GM12878 (cell line): Measurements from ENCODE around the gene DDX10. TPM values are rescaled to one million over a fixed set of nuclear protein-coding genes. Genes with fewer than 3 reads are reported as not detected.

ENCODE experiments used
- ATAC-seq: fragments of 200-7000 bp; cut with Tn5 transposase; 3 replicates; pipeline ENCODE4 v1.9.1; 2020; ENCODE audit warnings: mild to moderate bottlenecking, moderate library complexity
- BruUV-seq: library from RNA; stranded (reverse); fragments of 400-500 nt; replicated peaks from 2 replicates; lab custom pipeline; 2021; lab: Mats Ljungman, UMichigan
- CTCF ChIA-PET: fragments of 300-600 bp; sonication (Branson Sonifier 250); formaldehyde crosslinking; extraction: SDS; loops from one replicate; lab custom pipeline; 2021; ENCODE audit warnings: inconsistent platforms; lab: Yijun Ruan, JAX
- POLR2A ChIA-PET: fragments of 350-600 bp; formaldehyde crosslinking; extraction: SDS; loops from one replicate; lab custom pipeline; 2021; ENCODE audit warnings: inconsistent platforms; lab: Charles Lee
- RAD21 ChIA-PET: fragments of 300-600 bp; sonication (Branson Sonifier 250); formaldehyde crosslinking; loops from one replicate; lab custom pipeline; 2023; ENCODE audit warnings: antibody characterized with exemption; ENCODE audit not compliant: unreplicated experiment; lab: Charles Lee
- SMC1A ChIA-PET: fragments of 300-600 bp; sonication (Branson Sonifier 250); formaldehyde crosslinking; loops from one replicate; lab custom pipeline; 2023; ENCODE audit not compliant: unreplicated experiment, uncharacterized antibody; lab: Charles Lee
- DNase-seq: peaks from one replicate; pipeline ENCODE4 v3.0.0-alpha.2; 2011; ENCODE audit warnings: low read depth, low spot score
- FAIRE-seq: peaks from 3 replicates; lab custom pipeline; 2011; peaks lifted over from hg19 to GRCh38; lab: Jason Lieb, UNC
- H2AFZ ChIP-seq: 2 replicates; pipeline ENCODE4 v1.6.0; 2011; ENCODE audit warnings: low read depth, low read length, control low read depth; ENCODE audit not compliant: control insufficient read depth
- H3K27ac ChIP-seq: 2 replicates; pipeline ENCODE4 v1.5.1; 2011; ENCODE audit warnings: control low read depth; ENCODE audit not compliant: control insufficient read depth, insufficient read depth
- H3K27me3 ChIP-seq, 2 experiments: replicated peaks in 1 of 2; 2 replicates each; pipeline versions ENCODE4 v1.6.0 to v1.6.1; 2011; ENCODE audit warnings: low read length in 1 of 2; ENCODE audit not compliant: control insufficient read depth in 2 of 2, insufficient read depth in 2 of 2
- H3K36me3 ChIP-seq, 2 experiments: 2 replicates each; pipeline ENCODE4 v1.5.1; 2011; ENCODE audit warnings: low read length in 1 of 2; ENCODE audit not compliant: control insufficient read depth in 2 of 2, insufficient read depth in 2 of 2
- H3K4me1 ChIP-seq: 2 replicates; pipeline ENCODE4 v1.6.1; 2011; ENCODE audit warnings: mild to moderate bottlenecking, low read length, moderate library complexity, mixed read lengths; ENCODE audit not compliant: control insufficient read depth, insufficient read depth
- H3K4me2 ChIP-seq: 2 replicates; pipeline ENCODE4 v1.6.0; 2011; ENCODE audit warnings: control low read depth; ENCODE audit not compliant: control insufficient read depth, insufficient read depth
- H3K4me3 ChIP-seq: fragments of 200-600 bp; sonication (generic); 2 replicates; pipeline ENCODE4 v1.5.1; 2016
- H3K79me2 ChIP-seq: 2 replicates; pipeline ENCODE4 v1.6.0; 2011; ENCODE audit warnings: low read length; ENCODE audit not compliant: control insufficient read depth, insufficient read depth
- H3K9ac ChIP-seq: 2 replicates; pipeline ENCODE4 v1.8.0; 2011; ENCODE audit warnings: low read length, control low read depth, mixed read lengths; ENCODE audit not compliant: control insufficient read depth, insufficient read depth
- H3K9me3 ChIP-seq: replicated peaks from 3 replicates; pipeline ENCODE4 v1.5.1; 2011; ENCODE audit warnings: mild to moderate bottlenecking, low read length; ENCODE audit not compliant: control insufficient read depth, insufficient read depth
- H4K20me1 ChIP-seq: 2 replicates; pipeline ENCODE4 v1.6.0; 2011; ENCODE audit not compliant: control insufficient read depth, insufficient read depth
- ASH2L ChIP-seq: fragments of 300-600, 200-600 bp; sonication (generic); IDR thresholded peaks from 2 replicates; pipeline ENCODE4 v1.6.1; 2017; ENCODE audit warnings: low read depth, mild to moderate bottlenecking, borderline replicate concordance
- ATF3 ChIP-seq: IDR thresholded peaks from 2 replicates; pipeline ENCODE4 v1.6.1; 2011; ENCODE audit warnings: low read depth, mild to moderate bottlenecking, low read length, moderate library complexity, borderline replicate concordance; ENCODE audit errors: extremely low read depth
- BACH1 ChIP-seq: fragments of 450-650 bp; IDR thresholded peaks from 2 replicates; pipeline ENCODE4 v1.6.1; 2017; ENCODE audit warnings: mild to moderate bottlenecking, borderline replicate concordance
- BHLHE40 ChIP-seq, 2 experiments: fragments of 450-650 bp in 1 of 2; IDR thresholded peaks; 2 replicates each; pipeline ENCODE4 v1.6.1; 2011 to 2017; ENCODE audit warnings: low read depth in 2 of 2, borderline replicate concordance in 1 of 2, improper control_type of control experiment in 1 of 2, low read length in 1 of 2, mild to moderate bottlenecking in 1 of 2
- CREM ChIP-seq: IDR thresholded peaks from 2 replicates; pipeline ENCODE4 v1.6.1; 2014; ENCODE audit warnings: antibody characterized with exemption, low read depth
- MLLT1 ChIP-seq: fragments of 450-650 bp; IDR thresholded peaks from 2 replicates; pipeline ENCODE4 v1.6.1; 2016; ENCODE audit warnings: mild to moderate bottlenecking
- RBBP5 ChIP-seq: fragments of 200-600 bp; sonication (generic); conservative IDR thresholded peaks from 2 replicates; pipeline ENCODE4 v1.6.1; 2016
- STAT3 ChIP-seq: IDR thresholded peaks from 2 replicates; pipeline ENCODE4 v1.6.1; 2011; ENCODE audit warnings: low read depth, low read length, improper control_type of control experiment
- TAF1 ChIP-seq: IDR thresholded peaks from 2 replicates; pipeline ENCODE4 v1.6.1; 2011; ENCODE audit warnings: mild to moderate bottlenecking, low read depth, low read length, borderline replicate concordance
- TCF12 ChIP-seq: IDR thresholded peaks from 2 replicates; pipeline ENCODE4 v1.6.1; 2011; ENCODE audit warnings: low read depth, mild to moderate bottlenecking, low read length
- ZZZ3 ChIP-seq: IDR thresholded peaks from 2 replicates; pipeline ENCODE4 v1.6.1; 2011; ENCODE audit warnings: low read depth; ENCODE audit not compliant: control insufficient read depth, insufficient read length
- in situ Hi-C: fragments of 300-500 bp; cut with MboI; formaldehyde crosslinking; loops from 9 replicates; pipeline ENCODE4 v1.14.3; 2018; ENCODE audit warnings: mixed read lengths
- intact Hi-C: fragments of 100-400 bp; cut with micrococcal nuclease; formaldehyde crosslinking; loops from one replicate; pipeline ENCODE4 v1.14.2; 2022; ENCODE audit not compliant: unreplicated experiment
- polyA plus RNA-seq, 11 experiments: library from polyadenylated mRNA; depleted of rRNA in 4 of 11; unstranded in 6 of 11; stranded (reverse) in 5 of 11; fragments of >200 nt; fragmentation: Nextera tagmentation in 4 of 11; fragmentation: Illumina TruSeq in 1 of 11; extraction: Ambion mirVana in 4 of 11; extraction: Trizol in 1 of 11; gene quantifications; 1 replicate in 1 of 11; 2 replicates in 10 of 11; pipeline versions ENCODE4 v1.2.1 to v1.2.3, GENCODE V29; 2011 to 2016; ENCODE audit warnings: inconsistent platforms in 2 of 11, missing spikeins in 2 of 11, low read depth in 1 of 11
- total RNA-seq, 4 experiments: library from RNA; depleted of rRNA in 3 of 4; stranded (reverse); fragments of >200 nt in 3 of 4; fragmentation: Illumina TruSeq in 1 of 4; extraction: Trizol in 1 of 4; gene quantifications; 2 replicates each; pipeline versions ENCODE4 v1.2.1 to v1.2.3, GENCODE V29; 2013 to 2021
- TF ChIP-seq, protein P1 (sequence below): IDR thresholded peaks from 2 replicates; pipeline ENCODE4 v1.6.1; 2012; ENCODE audit warnings: improper control_type of control experiment, low read depth, low read length; ENCODE audit not compliant: insufficient replicate concordance
- TF ChIP-seq, protein P2 (sequence below): IDR thresholded peaks from 2 replicates; pipeline ENCODE4 v1.6.1; 2012; ENCODE audit warnings: low read length, inconsistent platforms

The DDX10 gene
- total and polyA plus RNA-seq, 10 of the 15 experiments (the other 5 are each of a cell fraction or from before 2014, with no cell fraction given) = 20.9 to 51.5 (median 31.9) TPM

DNA sequence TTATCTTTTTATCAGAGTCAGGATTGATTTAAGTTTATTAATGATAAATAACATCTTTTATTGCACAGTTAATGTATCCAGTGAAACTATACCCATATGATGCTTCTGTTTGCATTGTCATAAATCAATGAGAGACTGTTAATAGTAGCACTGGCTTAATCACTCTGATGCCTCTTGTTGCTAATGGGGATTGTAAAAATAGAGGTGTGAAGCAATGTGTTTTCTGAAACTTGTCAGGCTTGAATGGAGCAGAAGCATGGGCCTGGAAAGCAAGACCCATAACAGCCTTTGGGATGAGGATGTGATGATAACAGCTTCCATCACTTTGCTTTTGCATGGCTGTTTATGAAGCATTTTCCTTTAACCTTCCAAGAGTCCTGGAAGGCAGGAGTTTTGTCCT lies 319.7 kb downstream of the DDX10 start:
- H3K4me3 ChIP-seq = no peak overlapping the region
- no peaks in the 10 kb centered on the region for H3K27me3 ChIP-seq
- no peaks in the 10 kb centered on the region for H4K20me1 ChIP-seq
- SMC1A ChIA-PET = no interaction called here
- no peaks in the 10 kb centered on the region for H3K4me1 ChIP-seq
- H3K9ac ChIP-seq = no peak overlapping the region
- in situ Hi-C loops = no loop called here
- TF ChIP-seq, protein P1, sequence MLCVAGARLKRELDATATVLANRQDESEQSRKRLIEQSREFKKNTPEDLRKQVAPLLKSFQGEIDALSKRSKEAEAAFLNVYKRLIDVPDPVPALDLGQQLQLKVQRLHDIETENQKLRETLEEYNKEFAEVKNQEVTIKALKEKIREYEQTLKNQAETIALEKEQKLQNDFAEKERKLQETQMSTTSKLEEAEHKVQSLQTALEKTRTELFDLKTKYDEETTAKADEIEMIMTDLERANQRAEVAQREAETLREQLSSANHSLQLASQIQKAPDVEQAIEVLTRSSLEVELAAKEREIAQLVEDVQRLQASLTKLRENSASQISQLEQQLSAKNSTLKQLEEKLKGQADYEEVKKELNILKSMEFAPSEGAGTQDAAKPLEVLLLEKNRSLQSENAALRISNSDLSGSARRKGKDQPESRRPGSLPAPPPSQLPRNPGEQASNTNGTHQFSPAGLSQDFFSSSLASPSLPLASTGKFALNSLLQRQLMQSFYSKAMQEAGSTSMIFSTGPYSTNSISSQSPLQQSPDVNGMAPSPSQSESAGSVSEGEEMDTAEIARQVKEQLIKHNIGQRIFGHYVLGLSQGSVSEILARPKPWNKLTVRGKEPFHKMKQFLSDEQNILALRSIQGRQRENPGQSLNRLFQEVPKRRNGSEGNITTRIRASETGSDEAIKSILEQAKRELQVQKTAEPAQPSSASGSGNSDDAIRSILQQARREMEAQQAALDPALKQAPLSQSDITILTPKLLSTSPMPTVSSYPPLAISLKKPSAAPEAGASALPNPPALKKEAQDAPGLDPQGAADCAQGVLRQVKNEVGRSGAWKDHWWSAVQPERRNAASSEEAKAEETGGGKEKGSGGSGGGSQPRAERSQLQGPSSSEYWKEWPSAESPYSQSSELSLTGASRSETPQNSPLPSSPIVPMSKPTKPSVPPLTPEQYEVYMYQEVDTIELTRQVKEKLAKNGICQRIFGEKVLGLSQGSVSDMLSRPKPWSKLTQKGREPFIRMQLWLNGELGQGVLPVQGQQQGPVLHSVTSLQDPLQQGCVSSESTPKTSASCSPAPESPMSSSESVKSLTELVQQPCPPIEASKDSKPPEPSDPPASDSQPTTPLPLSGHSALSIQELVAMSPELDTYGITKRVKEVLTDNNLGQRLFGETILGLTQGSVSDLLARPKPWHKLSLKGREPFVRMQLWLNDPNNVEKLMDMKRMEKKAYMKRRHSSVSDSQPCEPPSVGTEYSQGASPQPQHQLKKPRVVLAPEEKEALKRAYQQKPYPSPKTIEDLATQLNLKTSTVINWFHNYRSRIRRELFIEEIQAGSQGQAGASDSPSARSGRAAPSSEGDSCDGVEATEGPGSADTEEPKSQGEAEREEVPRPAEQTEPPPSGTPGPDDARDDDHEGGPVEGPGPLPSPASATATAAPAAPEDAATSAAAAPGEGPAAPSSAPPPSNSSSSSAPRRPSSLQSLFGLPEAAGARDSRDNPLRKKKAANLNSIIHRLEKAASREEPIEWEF = no peak
- TF ChIP-seq ATF3 (no peak), BHLHE40 (IDR thresholded peaks at IDR 0.05; ENCODE audit: borderline replicate concordance in 1 of 2, low read depth in 2 of 2, low read length in 1 of 2) (no peak), CREM (no peak), BACH1 (no peak), TAF1 (no peak), ASH2L (no peak), RBBP5 (no peak), MLLT1 (no peak), TCF12 (no peak), ZZZ3 (no peak), STAT3 (no peak)
- TF ChIP-seq, protein P2, sequence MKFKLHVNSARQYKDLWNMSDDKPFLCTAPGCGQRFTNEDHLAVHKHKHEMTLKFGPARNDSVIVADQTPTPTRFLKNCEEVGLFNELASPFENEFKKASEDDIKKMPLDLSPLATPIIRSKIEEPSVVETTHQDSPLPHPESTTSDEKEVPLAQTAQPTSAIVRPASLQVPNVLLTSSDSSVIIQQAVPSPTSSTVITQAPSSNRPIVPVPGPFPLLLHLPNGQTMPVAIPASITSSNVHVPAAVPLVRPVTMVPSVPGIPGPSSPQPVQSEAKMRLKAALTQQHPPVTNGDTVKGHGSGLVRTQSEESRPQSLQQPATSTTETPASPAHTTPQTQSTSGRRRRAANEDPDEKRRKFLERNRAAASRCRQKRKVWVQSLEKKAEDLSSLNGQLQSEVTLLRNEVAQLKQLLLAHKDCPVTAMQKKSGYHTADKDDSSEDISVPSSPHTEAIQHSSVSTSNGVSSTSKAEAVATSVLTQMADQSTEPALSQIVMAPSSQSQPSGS = no peak
- TF ChIP-seq, all 136 proteins: peak for 0
- no peaks in the 10 kb centered on the region for H3K36me3 ChIP-seq
- ATAC-seq = no peak
- no peak for DNase-seq
- intact Hi-C loops = no loop called here
- no peaks in the 10 kb centered on the region for H3K79me2 ChIP-seq
- no TSS peak for BruUV-seq
- H2AFZ ChIP-seq = no peak overlapping the region
- RAD21 ChIA-PET = no interaction called here
- POLR2A ChIA-PET = no interaction called here
- no peak overlapping the region for H3K27ac ChIP-seq
- CTCF ChIA-PET = interaction anchor here (0.6 kb wide), 1 partner anchor 38 kb away, joined by 3 read pairs; no protein-coding TSS in a partner anchor
- no peaks in the 10 kb centered on the region; the same call in 2 of the 3 replicates for H3K9me3 ChIP-seq
- no peak overlapping the region for H3K4me2 ChIP-seq
- FAIRE-seq = no peak
